HK-2 (cell line): ENCODE data around the gene FOXP2.

Source experiments
- DNase-seq: peaks from one replicate; pipeline ENCODE4 v3.0.0-alpha.2; 2018; ENCODE audit not compliant: unreplicated experiment

FOXP2 gene

GRCh38 chr7:114715907-114716306, 301.3 kb downstream of the FOXP2 start:
- DNase-seq, result no peak

DNA sequence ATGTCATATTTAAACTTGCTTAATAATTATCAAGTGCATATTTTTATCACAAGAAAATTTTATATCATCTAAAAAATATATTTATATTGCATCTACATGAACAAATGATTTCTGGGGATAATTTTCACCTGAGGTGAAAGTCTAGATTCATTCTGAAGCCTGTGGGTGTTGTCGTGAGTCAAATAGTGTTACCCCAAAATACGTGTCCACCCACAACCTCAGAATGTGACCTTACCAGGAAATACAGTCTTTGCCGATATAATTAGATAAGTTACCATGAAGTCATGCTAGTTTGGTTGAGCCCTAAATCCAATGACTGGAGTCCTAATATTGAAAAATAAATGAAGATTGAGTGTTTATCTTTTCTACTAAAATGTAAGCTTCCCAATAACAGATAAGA, 304.2 kb downstream of the FOXP2 start:
- DNase-seq, result no peak

GRCh38 chr7:114720725-114721124, 306.1 kb downstream of the FOXP2 start:
- no peak for DNase-seq

DNA sequence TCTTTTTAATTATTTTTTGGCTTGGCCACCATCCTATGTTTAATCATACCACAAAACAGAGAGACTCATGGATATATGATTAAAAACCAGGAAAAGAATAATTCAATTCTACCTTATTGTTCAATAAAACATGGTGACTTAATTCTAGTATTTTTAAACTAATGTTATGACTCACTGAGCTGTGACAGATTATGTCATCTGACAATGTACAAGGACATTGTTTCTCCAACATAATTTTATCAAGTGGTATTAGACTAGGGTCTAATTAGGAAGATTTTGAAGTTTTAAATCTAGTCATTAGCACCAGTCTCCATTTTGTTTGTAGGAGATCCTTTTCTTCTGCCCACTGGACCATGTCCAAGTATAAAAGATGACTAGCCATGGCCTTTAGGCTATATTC, 307.9 kb downstream of the FOXP2 start:
- no peak for DNase-seq

GRCh38 chr7:114723308-114723707, 308.7 kb downstream of the FOXP2 start:
- DNase-seq, result no peak

DNA sequence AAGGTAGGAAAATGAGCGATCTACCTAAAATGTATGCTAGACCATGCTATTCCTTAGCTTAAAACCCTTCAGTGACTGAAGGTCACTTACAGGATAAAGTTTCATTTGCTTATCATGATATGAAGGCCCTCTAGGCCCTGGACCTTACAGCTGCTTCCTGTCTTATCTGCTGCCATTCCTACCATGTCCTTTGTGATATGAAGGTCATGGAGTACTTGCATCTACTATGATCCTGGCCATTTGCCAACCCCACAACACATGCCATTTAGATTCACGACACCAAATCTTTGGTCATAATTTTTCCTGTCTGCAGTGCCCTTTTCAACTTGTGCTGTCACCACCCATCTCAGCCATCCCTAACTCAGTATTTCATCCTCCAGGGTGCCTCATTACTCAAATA, 325.5 kb downstream of the FOXP2 start:
- no peak for DNase-seq

DNA sequence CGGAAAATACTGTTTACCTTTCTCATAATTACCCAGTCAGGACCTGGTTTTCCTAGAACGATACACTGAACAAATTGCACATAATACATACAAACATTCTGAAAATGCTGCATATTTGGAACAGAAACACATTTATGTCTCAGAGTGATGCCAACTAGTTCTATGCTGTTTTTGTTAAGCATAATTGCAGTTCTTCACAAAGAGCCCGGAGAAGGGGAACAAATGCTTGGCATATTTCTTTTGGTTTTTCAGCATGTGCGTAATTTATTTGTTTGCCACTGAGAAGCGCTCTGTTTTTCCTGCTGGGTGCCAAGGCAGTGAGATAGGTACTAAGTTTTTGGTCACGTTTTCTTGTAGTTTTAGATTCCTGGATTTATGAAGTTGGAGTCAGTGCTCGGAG, 326.3 kb downstream of the FOXP2 start:
- no peak for DNase-seq

DNA sequence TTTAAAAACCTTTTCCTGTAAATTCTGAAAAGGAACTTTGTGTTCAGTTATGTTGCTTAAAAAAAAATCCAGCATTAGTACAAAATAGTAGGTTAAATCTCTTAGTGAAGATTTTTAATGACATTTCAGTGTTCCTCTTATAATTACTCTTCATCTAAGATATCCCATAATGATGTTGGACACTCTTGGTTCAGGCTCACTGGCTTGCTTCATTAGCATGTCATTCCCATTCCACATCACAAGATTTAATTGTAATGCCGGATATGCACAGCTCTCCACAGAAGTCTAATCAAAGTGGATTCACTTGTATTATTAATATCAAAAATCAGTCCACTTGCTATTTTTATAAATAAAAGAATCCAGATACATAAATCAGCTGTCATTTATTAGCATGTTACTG, 327.3 kb downstream of the FOXP2 start:
- no peak for DNase-seq
